ENCODE data around the gene RNF38.

The RNF38 gene

GRCh38 chr9:36399980-36400331 is at the start of gene RNF38:
TSS of gene RNF38 (minus strand) at chr9:36400269. CDS start at chr9:36400108, 161 bp downstream.
- no peak for TF ChIP-seq CEBPB (IDR thresholded peaks at IDR 0.05)
- TF ChIP-seq YY1 (IDR thresholded peaks at IDR 0.05; ENCODE audit: low read depth), result peak; percentile 32; the same call in 1 of the 2 replicates
- no peak for TF ChIP-seq USF1 (IDR thresholded peaks at IDR 0.05)
- TF ChIP-seq TCF12 (IDR thresholded peaks at IDR 0.05; ENCODE audit: low read depth), result no peak

GRCh38 chr9:36448017-36448416 is 47.9 kb upstream of the RNF38 start:
- TF ChIP-seq NFIC (IDR thresholded peaks at IDR 0.05), result no peak
- no peak for TF ChIP-seq CEBPB (IDR thresholded peaks at IDR 0.05)
- TF ChIP-seq CREB1 (IDR thresholded peaks at IDR 0.05; ENCODE audit: low read depth), result no peak
- no peak for TF ChIP-seq ZBTB7A (IDR thresholded peaks at IDR 0.05; ENCODE audit: low read depth)
- no peak for TF ChIP-seq EP300 (IDR thresholded peaks at IDR 0.05; ENCODE audit: borderline replicate concordance)
- no peak for TF ChIP-seq TCF12 (IDR thresholded peaks at IDR 0.05; ENCODE audit: low read depth)
- TF ChIP-seq USF1 (IDR thresholded peaks at IDR 0.05), result no peak
- no peak for TF ChIP-seq FOXM1 (IDR thresholded peaks at IDR 0.05; ENCODE audit: borderline replicate concordance, low read depth)
- no peak for TF ChIP-seq RAD21 (IDR thresholded peaks at IDR 0.05; ENCODE audit: low read depth)
- TF ChIP-seq YY1 (IDR thresholded peaks at IDR 0.05; ENCODE audit: low read depth), result no peak
- TF ChIP-seq TAF1 (IDR thresholded peaks at IDR 0.05; ENCODE audit: low read depth), result no peak
- no peak for TF ChIP-seq TEAD4 (IDR thresholded peaks at IDR 0.05)

- TF ChIP-seq REST (IDR thresholded peaks at IDR 0.05; ENCODE audit: low read depth), result no peak
- no peak for TF ChIP-seq TEAD4 (IDR thresholded peaks at IDR 0.05)
- TF ChIP-seq TAF1 (IDR thresholded peaks at IDR 0.05; ENCODE audit: low read depth), result no peak
- no peak for TF ChIP-seq TCF12 (IDR thresholded peaks at IDR 0.05; ENCODE audit: low read depth)
- no peak for TF ChIP-seq YY1 (IDR thresholded peaks at IDR 0.05; ENCODE audit: low read depth)
- no peak for TF ChIP-seq EGR1 (IDR thresholded peaks at IDR 0.05)
- no peak for TF ChIP-seq MAX (IDR thresholded peaks at IDR 0.05)
- TF ChIP-seq NFIC (IDR thresholded peaks at IDR 0.05), result no peak
- TF ChIP-seq ZBTB7A (IDR thresholded peaks at IDR 0.05; ENCODE audit: low read depth), result no peak
- no peak for TF ChIP-seq RAD21 (IDR thresholded peaks at IDR 0.05; ENCODE audit: low read depth)
- no peak for TF ChIP-seq USF1 (IDR thresholded peaks at IDR 0.05)
- TF ChIP-seq EP300 (IDR thresholded peaks at IDR 0.05; ENCODE audit: borderline replicate concordance), result no peak
- no peak for TF ChIP-seq CEBPB (IDR thresholded peaks at IDR 0.05)
Measured at GRCh38 chr9:36445800-36446361, 45.8 kb upstream of the RNF38 start.

- TF ChIP-seq TEAD4 (IDR thresholded peaks at IDR 0.05) (no peak), RAD21 (IDR thresholded peaks at IDR 0.05; ENCODE audit: low read depth) (no peak), EP300 (IDR thresholded peaks at IDR 0.05; ENCODE audit: borderline replicate concordance) (no peak), CREB1 (IDR thresholded peaks at IDR 0.05; ENCODE audit: low read depth) (no peak), FOXM1 (IDR thresholded peaks at IDR 0.05; ENCODE audit: borderline replicate concordance, low read depth) (no peak), CEBPB (IDR thresholded peaks at IDR 0.05) (no peak)
Measured at GRCh38 chr9:36444203-36444602, 44.1 kb upstream of the RNF38 start.

GRCh38 chr9:36443581-36443980 is 43.5 kb upstream of the RNF38 start:
- TF ChIP-seq EGR1 (IDR thresholded peaks at IDR 0.05), result no peak
- TF ChIP-seq NFIC (IDR thresholded peaks at IDR 0.05), result no peak
- no peak for TF ChIP-seq TEAD4 (IDR thresholded peaks at IDR 0.05)
- TF ChIP-seq FOXM1 (IDR thresholded peaks at IDR 0.05; ENCODE audit: borderline replicate concordance, low read depth), result no peak
- TF ChIP-seq RAD21 (IDR thresholded peaks at IDR 0.05; ENCODE audit: low read depth), result no peak
- no peak for TF ChIP-seq CEBPB (IDR thresholded peaks at IDR 0.05)
- TF ChIP-seq TAF1 (IDR thresholded peaks at IDR 0.05; ENCODE audit: low read depth), result no peak
- TF ChIP-seq EP300 (IDR thresholded peaks at IDR 0.05; ENCODE audit: borderline replicate concordance), result no peak
- TF ChIP-seq MAX (IDR thresholded peaks at IDR 0.05), result no peak
- TF ChIP-seq CREB1 (IDR thresholded peaks at IDR 0.05; ENCODE audit: low read depth), result no peak
- no peak for TF ChIP-seq ZBTB7A (IDR thresholded peaks at IDR 0.05; ENCODE audit: low read depth)
- no peak for TF ChIP-seq TCF12 (IDR thresholded peaks at IDR 0.05; ENCODE audit: low read depth)
- no peak for TF ChIP-seq REST (IDR thresholded peaks at IDR 0.05; ENCODE audit: low read depth)
- TF ChIP-seq YY1 (IDR thresholded peaks at IDR 0.05; ENCODE audit: low read depth), result no peak
- no peak for TF ChIP-seq USF1 (IDR thresholded peaks at IDR 0.05)
